Osteoblast (primary cell): Measurements from ENCODE around the gene COLEC12. TPM values are rescaled to one million over a fixed set of nuclear protein-coding genes. Genes with fewer than 3 reads are reported as not detected.
A peak's percentile ranks its signal among the peaks of the same experiment; 100 is the strongest.

ENCODE experiments used
- DNase-seq: peaks from one replicate; pipeline ENCODE4 v3.0.0; 2011; ENCODE audit warnings: low spot score, mixed read lengths; ENCODE audit not compliant: insufficient read length; ENCODE audit errors: missing footprints
- H2AFZ ChIP-seq: 2 replicates; pipeline ENCODE4 v1.6.0; 2011; ENCODE audit warnings: mild to moderate bottlenecking, low read length
- H3K27ac ChIP-seq: 2 replicates; pipeline ENCODE4 v1.5.1; 2011; ENCODE audit warnings: mild to moderate bottlenecking, low read depth, low read length, moderate library complexity
- H3K27me3 ChIP-seq: 2 replicates; pipeline ENCODE4 v1.6.0; 2012; ENCODE audit warnings: mild to moderate bottlenecking, control low read depth, inconsistent platforms, low read length, moderate library complexity; ENCODE audit not compliant: insufficient read depth
- H3K36me3 ChIP-seq: 2 replicates; pipeline ENCODE4 v1.5.1; 2011; ENCODE audit warnings: mild to moderate bottlenecking, low read length, control low read depth, moderate library complexity; ENCODE audit not compliant: insufficient read depth
- H3K4me1 ChIP-seq: 2 replicates; pipeline ENCODE4 v1.5.1; 2011; ENCODE audit warnings: mild to moderate bottlenecking, low read length, control low read depth, moderate library complexity; ENCODE audit not compliant: insufficient read depth
- H3K4me2 ChIP-seq: 2 replicates; pipeline ENCODE4 v1.6.0; 2011; ENCODE audit warnings: mild to moderate bottlenecking, low read length; ENCODE audit not compliant: insufficient read depth
- H3K4me3 ChIP-seq: fragments of 200-600 bp; sonication (generic); 3 replicates; pipeline ENCODE4 v1.5.1; 2012; ENCODE audit warnings: mild to moderate bottlenecking, low read length, inconsistent platforms; ENCODE audit not compliant: insufficient read depth
- H3K79me2 ChIP-seq: 2 replicates; pipeline ENCODE4 v1.6.0; 2012; ENCODE audit warnings: mild to moderate bottlenecking, low read length, control low read depth, inconsistent platforms; ENCODE audit not compliant: insufficient read depth
- H3K9me3 ChIP-seq: 2 replicates; pipeline ENCODE4 v1.5.1; 2011; ENCODE audit warnings: low read depth, low read length, control low read depth
- H4K20me1 ChIP-seq: 2 replicates; pipeline ENCODE4 v1.6.0; 2012; ENCODE audit warnings: mild to moderate bottlenecking, low read length, control low read depth; ENCODE audit not compliant: insufficient read depth
- total RNA-seq: library from RNA; depleted of rRNA; stranded (reverse); fragments of >200 nt; gene quantifications from 2 replicates; pipeline ENCODE4 v1.2.3, GENCODE V29; 2012
- TF ChIP-seq, protein P1 (sequence below): IDR thresholded peaks from 2 replicates; pipeline ENCODE4 v1.5.1; 2011; ENCODE audit warnings: mild to moderate bottlenecking, low read depth, low read length, moderate library complexity; ENCODE audit errors: extremely low read depth

The COLEC12 gene
- total RNA-seq, 1 donor, result 38.0 TPM

DNA sequence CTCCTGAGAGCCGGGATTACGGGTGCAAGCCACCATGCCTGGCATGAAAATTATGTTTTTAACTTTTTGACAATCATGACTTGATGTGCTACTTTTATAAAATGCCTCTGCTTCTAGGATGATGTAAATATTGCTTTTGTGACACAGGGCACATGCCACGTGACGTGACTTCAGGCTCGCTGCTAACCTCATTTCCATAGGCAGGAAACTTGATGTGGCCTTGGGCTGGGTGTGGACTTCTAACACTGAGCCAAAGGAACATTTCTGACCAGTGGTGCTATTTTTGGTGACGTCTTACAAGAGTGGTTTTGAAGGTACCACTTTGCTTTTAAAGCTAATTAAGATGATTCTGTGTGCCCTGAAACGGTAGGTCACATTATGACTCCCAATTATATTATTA lies 198.4 kb downstream of the COLEC12 start:
- H3K9me3 ChIP-seq, result no peaks in the 10 kb centered on the region
- no peak for DNase-seq
- TF ChIP-seq, protein P1, sequence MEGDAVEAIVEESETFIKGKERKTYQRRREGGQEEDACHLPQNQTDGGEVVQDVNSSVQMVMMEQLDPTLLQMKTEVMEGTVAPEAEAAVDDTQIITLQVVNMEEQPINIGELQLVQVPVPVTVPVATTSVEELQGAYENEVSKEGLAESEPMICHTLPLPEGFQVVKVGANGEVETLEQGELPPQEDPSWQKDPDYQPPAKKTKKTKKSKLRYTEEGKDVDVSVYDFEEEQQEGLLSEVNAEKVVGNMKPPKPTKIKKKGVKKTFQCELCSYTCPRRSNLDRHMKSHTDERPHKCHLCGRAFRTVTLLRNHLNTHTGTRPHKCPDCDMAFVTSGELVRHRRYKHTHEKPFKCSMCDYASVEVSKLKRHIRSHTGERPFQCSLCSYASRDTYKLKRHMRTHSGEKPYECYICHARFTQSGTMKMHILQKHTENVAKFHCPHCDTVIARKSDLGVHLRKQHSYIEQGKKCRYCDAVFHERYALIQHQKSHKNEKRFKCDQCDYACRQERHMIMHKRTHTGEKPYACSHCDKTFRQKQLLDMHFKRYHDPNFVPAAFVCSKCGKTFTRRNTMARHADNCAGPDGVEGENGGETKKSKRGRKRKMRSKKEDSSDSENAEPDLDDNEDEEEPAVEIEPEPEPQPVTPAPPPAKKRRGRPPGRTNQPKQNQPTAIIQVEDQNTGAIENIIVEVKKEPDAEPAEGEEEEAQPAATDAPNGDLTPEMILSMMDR, result no peak
- H3K79me2 ChIP-seq, result no peaks in the 10 kb centered on the region
- H3K4me3 ChIP-seq, result no peak overlapping the region
- no peak overlapping the region for H3K4me2 ChIP-seq
- no peak overlapping the region for H2AFZ ChIP-seq
- H3K27ac ChIP-seq, result no peak overlapping the region
- no peaks in the 10 kb centered on the region for H3K4me1 ChIP-seq
- H4K20me1 ChIP-seq, result no peaks in the 10 kb centered on the region
- H3K27me3 ChIP-seq, result peaks cover 6% of the 10 kb centered on the region
- H3K36me3 ChIP-seq, result no peaks in the 10 kb centered on the region

DNA sequence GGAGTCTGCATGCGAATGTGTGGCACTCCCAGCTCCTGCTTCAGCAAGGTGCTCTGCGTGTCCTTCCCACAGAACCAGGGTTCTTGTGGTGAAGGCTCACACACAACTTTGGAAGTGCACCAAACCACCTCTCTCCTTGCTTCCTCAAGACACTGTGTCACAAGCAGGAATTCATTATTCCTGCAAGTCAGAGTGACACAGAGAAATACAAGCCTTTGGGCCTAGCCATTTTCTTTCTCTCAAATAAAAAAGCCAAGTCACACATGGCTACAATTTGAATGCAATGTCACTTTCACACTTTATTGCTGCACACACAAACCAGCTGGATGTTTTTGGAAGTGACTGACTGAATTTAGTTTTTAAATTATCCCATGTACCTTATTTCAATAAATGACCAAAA lies 202.6 kb downstream of the COLEC12 start:
- Histone ChIP-seq H3K4me1 (peaks cover 5% of the 10 kb centered on the region), H3K4me3 (no peak overlapping the region), H4K20me1 (no peaks in the 10 kb centered on the region), H3K79me2 (no peaks in the 10 kb centered on the region), H3K36me3 (no peaks in the 10 kb centered on the region), H3K9me3 (no peaks in the 10 kb centered on the region), H3K27me3 (no peaks in the 10 kb centered on the region), H3K4me2 (no peak overlapping the region), H3K27ac (no peak overlapping the region), H2AFZ (no peak overlapping the region)
- TF ChIP-seq, protein P1, result no peak
- DNase-seq, result no peak

DNA sequence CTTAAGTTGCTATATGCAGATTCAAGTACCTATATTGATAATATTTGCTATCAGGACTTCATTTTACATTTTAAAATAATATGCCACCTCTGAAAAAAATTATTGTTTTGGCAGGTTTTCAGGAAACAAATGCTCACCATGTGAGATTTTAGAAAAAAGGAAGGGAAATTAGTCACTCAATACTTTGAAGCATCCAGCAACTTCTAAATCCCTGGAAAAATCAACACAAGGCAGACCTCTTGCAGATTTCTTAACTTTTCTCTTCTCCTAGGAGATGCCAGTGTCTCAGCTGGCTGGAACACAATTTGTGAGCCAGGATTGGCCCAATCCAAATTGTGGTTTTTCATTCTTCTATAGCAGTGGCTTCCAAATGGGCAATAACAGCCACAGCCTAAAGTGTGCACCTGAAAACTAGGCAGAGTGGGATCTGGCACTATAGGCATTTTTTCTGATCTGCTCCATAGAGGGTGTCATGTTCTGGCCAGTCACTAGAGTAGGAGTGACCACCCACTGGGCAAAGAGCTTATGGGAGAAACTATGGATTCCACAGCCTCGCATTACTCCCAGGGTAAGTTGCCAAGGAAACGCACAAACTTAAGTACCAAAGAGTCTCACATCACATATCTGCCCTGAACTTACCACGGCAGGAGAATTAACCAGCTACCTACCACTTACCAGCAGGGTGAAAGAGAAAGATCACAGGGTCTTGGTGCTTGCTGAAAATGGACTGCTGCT lies 204.6 kb downstream of the COLEC12 start:
- peak; percentile 34 for DNase-seq
- Histone ChIP-seq H3K27me3 (no peaks in the 10 kb centered on the region), H3K4me3 (no peak overlapping the region), H4K20me1 (no peaks in the 10 kb centered on the region), H3K36me3 (no peaks in the 10 kb centered on the region), H3K79me2 (no peaks in the 10 kb centered on the region), H3K27ac (no peak overlapping the region), H3K4me2 (no peak overlapping the region), H3K4me1 (peaks cover 5% of the 10 kb centered on the region), H3K9me3 (no peaks in the 10 kb centered on the region), H2AFZ (no peak overlapping the region)
- TF ChIP-seq, protein P1, result no peak

DNA sequence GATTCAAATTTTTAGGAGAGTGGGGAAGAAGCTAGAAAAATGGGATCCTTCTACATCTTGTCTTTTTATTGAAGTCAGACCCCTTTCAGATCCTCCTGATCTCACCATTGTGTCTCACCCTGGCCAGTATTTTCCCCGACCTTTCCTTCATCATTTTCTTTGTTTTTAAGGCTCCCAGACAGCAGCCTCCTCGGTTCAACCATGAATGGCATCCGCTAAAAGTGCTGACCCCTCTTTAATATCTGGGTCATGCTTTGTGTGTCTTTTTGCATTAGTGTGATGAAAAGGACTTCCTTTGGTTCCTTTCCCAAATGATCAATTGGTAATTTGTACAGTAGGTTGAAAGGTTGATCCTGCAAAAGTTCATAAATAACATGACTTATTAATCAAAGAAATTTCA lies 205.9 kb downstream of the COLEC12 start:
- Histone ChIP-seq H3K36me3 (no peaks in the 10 kb centered on the region), H3K4me1 (peaks cover 5% of the 10 kb centered on the region), H3K79me2 (no peaks in the 10 kb centered on the region), H3K27ac (no peak overlapping the region), H3K4me2 (no peak overlapping the region), H3K27me3 (no peaks in the 10 kb centered on the region), H3K9me3 (no peaks in the 10 kb centered on the region), H3K4me3 (no peak overlapping the region), H2AFZ (no peak overlapping the region), H4K20me1 (no peaks in the 10 kb centered on the region)
- TF ChIP-seq, protein P1, result no peak
- no peak for DNase-seq
